Upper lobe of left lung (tissue), 4 donors: ENCODE measurements around the gene ACAP2.

Experiments
- EP300 ChIP-seq, 4 donors: sonication (generic); formaldehyde crosslinking; IDR thresholded peaks; one replicate each; pipeline ENCODE4 v1.5.1; 2017; ENCODE audit warnings: antibody characterized with exemption in 4 of 4, control low read depth in 2 of 4
- POLR2AphosphoS5 ChIP-seq, 2 donors: sonication (generic); formaldehyde crosslinking; IDR thresholded peaks; one replicate each; pipeline ENCODE4 v1.5.1; 2017; ENCODE audit warnings: antibody characterized with exemption in 2 of 2
- TF ChIP-seq, protein P1 (sequence below), 6 experiments: fragments of 450-650 bp in 4 of 6; fragments of 200-600 bp in 2 of 6; sonication (generic) in 2 of 6; IDR thresholded peaks; one replicate each; pipeline ENCODE4 v1.5.1; 2016 to 2019; ENCODE audit warnings: antibody characterized with exemption in 6 of 6

GRCh38 chr3:195348426-195349115, 94.2 kb downstream of the ACAP2 start:
- TF ChIP-seq, protein P1, sequence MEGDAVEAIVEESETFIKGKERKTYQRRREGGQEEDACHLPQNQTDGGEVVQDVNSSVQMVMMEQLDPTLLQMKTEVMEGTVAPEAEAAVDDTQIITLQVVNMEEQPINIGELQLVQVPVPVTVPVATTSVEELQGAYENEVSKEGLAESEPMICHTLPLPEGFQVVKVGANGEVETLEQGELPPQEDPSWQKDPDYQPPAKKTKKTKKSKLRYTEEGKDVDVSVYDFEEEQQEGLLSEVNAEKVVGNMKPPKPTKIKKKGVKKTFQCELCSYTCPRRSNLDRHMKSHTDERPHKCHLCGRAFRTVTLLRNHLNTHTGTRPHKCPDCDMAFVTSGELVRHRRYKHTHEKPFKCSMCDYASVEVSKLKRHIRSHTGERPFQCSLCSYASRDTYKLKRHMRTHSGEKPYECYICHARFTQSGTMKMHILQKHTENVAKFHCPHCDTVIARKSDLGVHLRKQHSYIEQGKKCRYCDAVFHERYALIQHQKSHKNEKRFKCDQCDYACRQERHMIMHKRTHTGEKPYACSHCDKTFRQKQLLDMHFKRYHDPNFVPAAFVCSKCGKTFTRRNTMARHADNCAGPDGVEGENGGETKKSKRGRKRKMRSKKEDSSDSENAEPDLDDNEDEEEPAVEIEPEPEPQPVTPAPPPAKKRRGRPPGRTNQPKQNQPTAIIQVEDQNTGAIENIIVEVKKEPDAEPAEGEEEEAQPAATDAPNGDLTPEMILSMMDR (IDR thresholded peaks at IDR 0.05) = no peak
- TF ChIP-seq POLR2AphosphoS5 (IDR thresholded peaks at IDR 0.05) = no peak
- no peak for TF ChIP-seq EP300 (IDR thresholded peaks at IDR 0.05)
